Measurements from ENCODE around the gene CYBC1.

DNA sequence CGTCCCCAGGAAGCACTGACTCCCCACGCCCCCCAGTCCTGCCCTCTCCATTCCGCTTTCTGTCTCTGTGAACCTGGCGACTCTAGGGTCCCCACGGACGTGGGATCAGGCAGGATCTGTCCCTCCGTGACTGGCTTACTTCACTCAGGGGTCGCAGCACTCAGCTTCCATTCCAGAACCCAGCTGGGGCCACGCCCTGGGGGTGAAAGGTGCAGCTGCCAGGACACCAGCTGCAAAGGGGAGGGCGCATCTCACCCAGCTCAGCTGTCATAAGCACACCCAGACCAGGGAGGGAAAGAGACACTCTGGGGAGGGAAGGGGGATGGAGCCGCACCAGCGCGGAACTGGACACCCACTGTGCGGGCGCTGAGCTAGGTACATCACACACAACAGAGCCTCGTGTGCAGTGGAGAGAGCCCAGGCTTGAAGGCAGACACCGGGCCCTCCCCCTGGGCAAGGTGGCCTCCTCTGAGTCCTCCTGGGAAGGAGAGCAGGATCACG lies 50.9 kb downstream of the CYBC1 start:
- no peak for TF ChIP-seq POLR2A (IDR thresholded peaks at IDR 0.05)
- TF ChIP-seq, protein P1, sequence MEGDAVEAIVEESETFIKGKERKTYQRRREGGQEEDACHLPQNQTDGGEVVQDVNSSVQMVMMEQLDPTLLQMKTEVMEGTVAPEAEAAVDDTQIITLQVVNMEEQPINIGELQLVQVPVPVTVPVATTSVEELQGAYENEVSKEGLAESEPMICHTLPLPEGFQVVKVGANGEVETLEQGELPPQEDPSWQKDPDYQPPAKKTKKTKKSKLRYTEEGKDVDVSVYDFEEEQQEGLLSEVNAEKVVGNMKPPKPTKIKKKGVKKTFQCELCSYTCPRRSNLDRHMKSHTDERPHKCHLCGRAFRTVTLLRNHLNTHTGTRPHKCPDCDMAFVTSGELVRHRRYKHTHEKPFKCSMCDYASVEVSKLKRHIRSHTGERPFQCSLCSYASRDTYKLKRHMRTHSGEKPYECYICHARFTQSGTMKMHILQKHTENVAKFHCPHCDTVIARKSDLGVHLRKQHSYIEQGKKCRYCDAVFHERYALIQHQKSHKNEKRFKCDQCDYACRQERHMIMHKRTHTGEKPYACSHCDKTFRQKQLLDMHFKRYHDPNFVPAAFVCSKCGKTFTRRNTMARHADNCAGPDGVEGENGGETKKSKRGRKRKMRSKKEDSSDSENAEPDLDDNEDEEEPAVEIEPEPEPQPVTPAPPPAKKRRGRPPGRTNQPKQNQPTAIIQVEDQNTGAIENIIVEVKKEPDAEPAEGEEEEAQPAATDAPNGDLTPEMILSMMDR (IDR thresholded peaks at IDR 0.05): no peak
- no peak for TF ChIP-seq EP300 (IDR thresholded peaks at IDR 0.05)
